WTC11 (cell line): ENCODE measurements around the gene C10orf90. TPM values are rescaled to one million over a fixed set of nuclear protein-coding genes. Genes with fewer than 3 reads are reported as not detected.

Source experiments
- ATAC-seq: fragments of 200-7000 bp; cut with Tn5 transposase; 2 replicates; pipeline ENCODE4 v1.10.0; 2021; ENCODE audit warnings: mild to moderate bottlenecking, moderate library complexity
- CTCF ChIA-PET: fragments of 300-600 bp; sonication (Branson Sonifier 250); formaldehyde crosslinking; loops from one replicate; lab custom pipeline; 2021; ENCODE audit warnings: antibody characterized with exemption; lab: Charles Lee
- POLR2A ChIA-PET: fragments of 350-600 bp; sonication (Branson Sonifier 250); formaldehyde crosslinking; loops from one replicate; lab custom pipeline; 2021; ENCODE audit warnings: antibody characterized with exemption; lab: Charles Lee
- DNase-seq: peaks from one replicate; pipeline ENCODE4 v3.0.0; 2021; ENCODE audit warnings: low spot score
- H3K27ac Mint-ChIP-seq: 2 replicates; pipeline ENCODE4 v1.8.0; 2021; ENCODE audit warnings: mixed read lengths
- H3K27me3 Mint-ChIP-seq: 2 replicates; pipeline ENCODE4 v1.8.0; 2021; ENCODE audit warnings: low read depth, mild to moderate bottlenecking, moderate library complexity, mixed read lengths
- H3K36me3 Mint-ChIP-seq: 2 replicates; pipeline ENCODE4 v1.8.0; 2021; ENCODE audit warnings: mixed read lengths
- H3K4me1 Mint-ChIP-seq: 2 replicates; pipeline ENCODE4 v1.8.0; 2022; ENCODE audit warnings: mixed read lengths
- H3K4me3 Mint-ChIP-seq: 2 replicates; pipeline ENCODE4 v1.8.0; 2021; ENCODE audit warnings: mild to moderate bottlenecking, moderate library complexity, mixed read lengths
- H3K9me3 Mint-ChIP-seq: 2 replicates; pipeline ENCODE4 v1.8.0; 2021; ENCODE audit warnings: mixed read lengths
- AFF4 ChIP-seq: sonication (generic); formaldehyde crosslinking; IDR thresholded peaks from 2 replicates; pipeline ENCODE4 v1.8.1; 2023; ENCODE audit warnings: mild to moderate bottlenecking, missing genetic modification reagents, borderline replicate concordance
- CBFB ChIP-seq: sonication (generic); formaldehyde crosslinking; IDR thresholded peaks from 2 replicates; pipeline ENCODE4 v1.8.1; 2022; ENCODE audit warnings: mild to moderate bottlenecking, low read depth, missing genetic modification reagents
- CREM ChIP-seq: sonication (generic); formaldehyde crosslinking; IDR thresholded peaks from 2 replicates; pipeline ENCODE4 v1.8.1; 2022; ENCODE audit warnings: mild to moderate bottlenecking, missing genetic modification reagents, moderate library complexity
- E2F1 ChIP-seq: sonication (generic); formaldehyde crosslinking; IDR thresholded peaks from 2 replicates; pipeline ENCODE4 v1.8.0; 2022; ENCODE audit warnings: mild to moderate bottlenecking, missing genetic modification reagents
- ELF4 ChIP-seq: sonication (generic); formaldehyde crosslinking; IDR thresholded peaks from 2 replicates; pipeline ENCODE4 v1.8.1; 2022; ENCODE audit warnings: low read depth, mild to moderate bottlenecking, moderate library complexity, missing genetic modification reagents
- EMX1 ChIP-seq: fragments of 250-450 bp; sonication (Bioruptor Pico); IDR thresholded peaks from 2 replicates; pipeline ENCODE4 v1.8.0; 2021; ENCODE audit warnings: mild to moderate bottlenecking
- ESRRA ChIP-seq: sonication (generic); formaldehyde crosslinking; IDR thresholded peaks from 2 replicates; pipeline ENCODE4 v1.8.1; 2022; ENCODE audit warnings: mild to moderate bottlenecking, missing genetic modification reagents, borderline replicate concordance
- FOXP1 ChIP-seq: sonication (generic); formaldehyde crosslinking; IDR thresholded peaks from 2 replicates; pipeline ENCODE4 v1.8.0; 2022; ENCODE audit warnings: missing genetic modification reagents, mild to moderate bottlenecking, moderate library complexity, borderline replicate concordance
- GRHL2 ChIP-seq: fragments of 250-450 bp; sonication (Bioruptor Pico); IDR thresholded peaks from 2 replicates; pipeline ENCODE4 v1.8.0; 2022; ENCODE audit warnings: mild to moderate bottlenecking, moderate library complexity; ENCODE audit not compliant: insufficient replicate concordance, severe bottlenecking
- IRF1 ChIP-seq: sonication (generic); formaldehyde crosslinking; IDR thresholded peaks from 2 replicates; pipeline ENCODE4 v1.8.0; 2023; ENCODE audit warnings: missing genetic modification reagents
- KAT7 ChIP-seq: sonication (generic); formaldehyde crosslinking; IDR thresholded peaks from 2 replicates; pipeline ENCODE4 v1.8.1; 2023; ENCODE audit warnings: missing genetic modification reagents, mild to moderate bottlenecking, borderline replicate concordance
- NFE2L1 ChIP-seq: sonication (generic); formaldehyde crosslinking; IDR thresholded peaks from 2 replicates; pipeline ENCODE4 v1.8.1; 2023; ENCODE audit warnings: missing genetic modification reagents
- NR2C2 ChIP-seq: sonication (generic); formaldehyde crosslinking; IDR thresholded peaks from 2 replicates; pipeline ENCODE4 v1.8.0; 2022; ENCODE audit warnings: mild to moderate bottlenecking, missing genetic modification reagents
- OVOL2 ChIP-seq: fragments of 250-450 bp; sonication (Bioruptor Pico); IDR thresholded peaks from 2 replicates; pipeline ENCODE4 v1.9.0; 2021; ENCODE audit warnings: mild to moderate bottlenecking, borderline replicate concordance
- PREB ChIP-seq: sonication (generic); formaldehyde crosslinking; IDR thresholded peaks from 2 replicates; pipeline ENCODE4 v1.8.1; 2022; ENCODE audit warnings: mild to moderate bottlenecking, missing genetic modification reagents, moderate library complexity, borderline replicate concordance
- SMAD4 ChIP-seq: sonication (generic); formaldehyde crosslinking; IDR thresholded peaks from 2 replicates; pipeline ENCODE4 v1.8.0; 2022; ENCODE audit warnings: mild to moderate bottlenecking, missing genetic modification reagents
- TCF7 ChIP-seq: sonication (generic); formaldehyde crosslinking; IDR thresholded peaks from 2 replicates; pipeline ENCODE4 v1.8.0; 2022; ENCODE audit warnings: mild to moderate bottlenecking, low read depth, missing genetic modification reagents, moderate library complexity
- TEAD1 ChIP-seq: sonication (generic); formaldehyde crosslinking; IDR thresholded peaks from 2 replicates; pipeline ENCODE4 v1.8.0; 2022; ENCODE audit warnings: mild to moderate bottlenecking, missing genetic modification reagents
- ZNF138 ChIP-seq: sonication (generic); formaldehyde crosslinking; conservative IDR thresholded peaks from 2 replicates; pipeline ENCODE4 v1.8.1; 2022; ENCODE audit warnings: mild to moderate bottlenecking, moderate library complexity, missing genetic modification reagents
- ZNF425 ChIP-seq: fragments of 250-450 bp; sonication (Bioruptor Pico); conservative IDR thresholded peaks from 2 replicates; pipeline ENCODE4 v1.9.0; 2021; ENCODE audit warnings: mild to moderate bottlenecking
- ZNF671 ChIP-seq: fragments of 250-450 bp; sonication (Bioruptor Pico); IDR thresholded peaks from 2 replicates; pipeline ENCODE4 v1.8.0; 2021; ENCODE audit warnings: mild to moderate bottlenecking
- total RNA-seq: library from RNA; stranded (reverse); gene quantifications from 3 replicates; pipeline ENCODE4 v1.2.3, GENCODE V29; 2021

The C10orf90 gene
- total RNA-seq, 1 experiment from 2014 or later: 0.85 TPM

- TF ChIP-seq TCF7 (CRISPR knock-in tag) (no peak), OVOL2 (CRISPR knock-in tag) (no peak), ZNF671 (CRISPR knock-in tag) (no peak), GRHL2 (CRISPR knock-in tag) (no peak), AFF4 (no peak), ZNF138 (no peak), ELF4 (CRISPR knock-in tag) (no peak), E2F1 (CRISPR knock-in tag) (no peak)
Measured at GRCh38 chr10:126634911-126635310, 35.6 kb downstream of the C10orf90 start (continued).

- Mint-ChIP-seq H3K36me3 (no peaks in the 10 kb centered on the region), H3K9me3 (peaks cover 8% of the 10 kb centered on the region; the same call in 1 of the 2 replicates), H3K27me3 (no peaks in the 10 kb centered on the region; the same call in 1 of the 2 replicates), H3K4me1 (no peaks in the 10 kb centered on the region), H3K4me3 (no peak overlapping the region), H3K27ac (no peak overlapping the region)
- CTCF ChIA-PET: no interaction called here
- POLR2A ChIA-PET: interaction anchor here (0.9 kb wide), 1 partner anchor 122 kb away, joined by 3 read pairs; no protein-coding TSS in a partner anchor
- ATAC-seq (no peak), DNase-seq (no peak)
- TF ChIP-seq ZNF425 (CRISPR knock-in tag) (no peak), IRF1 (CRISPR knock-in tag) (no peak), PREB (CRISPR knock-in tag) (no peak), KAT7 (CRISPR knock-in tag) (no peak), NFE2L1 (no peak), TEAD1 (CRISPR knock-in tag) (no peak), EMX1 (no peak), GRHL2 (CRISPR knock-in tag) (no peak), FOXP1 (CRISPR knock-in tag) (no peak), CREM (CRISPR knock-in tag) (no peak), NR2C2 (CRISPR knock-in tag) (no peak), ESRRA (CRISPR knock-in tag) (no peak), CBFB (CRISPR knock-in tag) (no peak), SMAD4 (no peak)
Measured at GRCh38 chr10:126634347-126634746, 36.1 kb downstream of the C10orf90 start.
